IPS-18a (cell line): Measurements from ENCODE around the gene SIPA1L3.
"Not testable (repeated sequence)": the region's sequence is repeated elsewhere in the genome, so short reads cannot be mapped to it uniquely, and the experiment has no call there.

ENCODE experiments used
- H3K27ac ChIP-seq: one replicate; pipeline ENCODE4 v1.5.1; 2013; ENCODE audit warnings: low read length
- H3K27me3 ChIP-seq: one replicate; pipeline ENCODE4 v1.6.1; 2013; ENCODE audit warnings: mild to moderate bottlenecking, low read length; ENCODE audit not compliant: control insufficient read depth, insufficient read depth
- H3K36me3 ChIP-seq: one replicate; pipeline ENCODE4 v1.6.1; 2013; ENCODE audit warnings: low read depth, low read length; ENCODE audit not compliant: control insufficient read depth
- H3K4me1 ChIP-seq: one replicate; pipeline ENCODE4 v1.6.1; 2013; ENCODE audit warnings: low read depth, low read length; ENCODE audit not compliant: control insufficient read depth
- H3K4me3 ChIP-seq: one replicate; pipeline ENCODE4 v1.5.1; 2013; ENCODE audit warnings: low read length
- H3K9ac ChIP-seq: one replicate; pipeline ENCODE4 v1.6.1; 2013; ENCODE audit warnings: mild to moderate bottlenecking, low read length, moderate library complexity
- H3K9me3 ChIP-seq: one replicate; pipeline ENCODE4 v1.6.1; 2013; ENCODE audit warnings: low read depth, low read length; ENCODE audit not compliant: control insufficient read depth

The SIPA1L3 gene

DNA sequence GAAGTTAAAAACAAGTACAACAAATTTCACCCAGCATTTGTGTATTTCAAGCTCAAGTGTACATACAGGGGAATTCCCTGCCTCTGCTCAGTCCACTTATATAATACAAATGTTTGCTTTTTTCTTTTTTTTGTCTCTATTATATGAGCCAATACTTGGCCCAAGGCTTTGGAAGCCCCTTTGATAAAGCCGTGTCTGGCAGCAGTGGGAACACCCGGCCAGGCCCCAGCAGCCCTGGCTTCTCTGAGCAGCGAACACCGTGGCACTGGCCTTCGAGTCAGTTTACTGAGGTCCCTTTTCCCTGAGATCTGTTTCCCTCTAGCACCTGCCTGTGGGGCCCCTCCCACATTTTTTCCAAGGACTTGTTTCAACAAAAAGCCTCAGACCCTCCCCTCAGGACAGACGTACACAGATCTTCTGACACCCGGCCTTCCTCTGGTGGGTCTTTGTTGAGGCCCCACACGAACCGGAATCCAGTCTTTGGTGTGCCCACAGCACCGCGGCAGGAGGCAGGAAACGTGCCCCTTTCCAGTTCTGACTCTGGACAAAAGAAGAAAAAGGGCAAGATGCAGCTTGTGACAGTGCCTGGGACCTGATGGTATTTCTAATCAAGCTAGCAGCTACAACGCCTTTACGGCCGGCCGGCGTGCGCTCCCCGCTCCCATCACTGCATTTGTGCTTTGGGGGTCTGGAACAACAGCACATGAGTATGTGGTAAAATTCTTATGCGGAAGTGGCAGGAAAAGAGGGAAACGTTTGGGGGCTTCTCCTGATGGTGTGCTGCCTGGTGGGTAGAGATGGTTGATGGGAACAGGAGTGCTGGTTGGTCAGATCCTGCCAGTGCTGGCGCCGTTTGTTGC, 13.8 kb downstream of the SIPA1L3 start:
- no peak overlapping the region for H3K4me3 ChIP-seq
- H3K9ac ChIP-seq: no peak overlapping the region
- H3K4me1 ChIP-seq: no peaks in the 10 kb centered on the region
- H3K36me3 ChIP-seq: no peaks in the 10 kb centered on the region
- no peak overlapping the region for H3K27ac ChIP-seq
- no peaks in the 10 kb centered on the region for H3K27me3 ChIP-seq
- no peaks in the 10 kb centered on the region for H3K9me3 ChIP-seq

DNA sequence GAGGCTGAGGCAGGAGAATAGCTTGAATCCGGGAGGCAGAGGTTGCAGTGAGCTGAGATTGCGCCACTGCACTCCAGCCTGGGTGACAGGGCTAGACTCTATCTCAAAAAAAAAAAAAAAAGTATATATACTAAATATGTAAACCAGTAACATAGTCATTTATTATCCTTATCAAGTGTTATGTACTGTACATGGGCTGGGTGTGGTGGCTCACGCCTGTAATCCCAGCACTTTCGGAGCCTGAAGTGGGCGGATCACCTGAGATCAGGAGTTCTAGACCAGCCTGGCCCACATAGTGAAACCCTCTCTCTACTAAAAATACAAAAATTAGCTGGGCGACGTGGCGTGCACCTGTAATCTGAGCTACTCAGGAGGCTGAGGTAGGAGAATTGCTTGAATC, 17.6 kb downstream of the SIPA1L3 start:
- H3K27me3 ChIP-seq, H3K9ac ChIP-seq, H3K9me3 ChIP-seq, H3K4me3 ChIP-seq, H3K27ac ChIP-seq, H3K36me3 ChIP-seq: not testable (repeated sequence)
- peaks cover 14% of the 10 kb centered on the region for H3K4me1 ChIP-seq

DNA sequence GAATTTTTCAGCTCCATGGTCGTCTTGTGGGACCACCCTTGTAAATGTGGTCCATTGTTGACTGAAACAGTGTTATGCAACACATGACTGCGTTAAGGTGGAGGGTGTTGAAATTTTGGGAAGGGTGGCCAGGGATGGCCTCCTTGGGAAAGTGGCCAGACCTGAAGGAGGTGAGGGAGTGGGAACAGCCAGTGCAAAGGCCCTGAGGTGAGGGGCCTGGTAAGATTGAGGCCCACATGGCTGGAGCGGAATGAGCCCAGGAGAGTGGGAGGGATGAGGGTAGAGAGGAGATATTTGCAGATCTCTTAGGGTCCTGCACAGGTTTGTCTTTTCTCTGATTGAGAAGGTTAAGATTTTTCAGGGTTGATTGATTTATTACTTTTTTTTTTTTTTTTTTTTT, 18.2 kb downstream of the SIPA1L3 start:
- no peaks in the 10 kb centered on the region for H3K27me3 ChIP-seq
- H3K4me1 ChIP-seq: peaks cover 16% of the 10 kb centered on the region
- H3K4me3 ChIP-seq: no peak overlapping the region
- H3K36me3 ChIP-seq: no peaks in the 10 kb centered on the region
- no peaks in the 10 kb centered on the region for H3K9me3 ChIP-seq
- no peak overlapping the region for H3K9ac ChIP-seq
- H3K27ac ChIP-seq: no peak overlapping the region

DNA sequence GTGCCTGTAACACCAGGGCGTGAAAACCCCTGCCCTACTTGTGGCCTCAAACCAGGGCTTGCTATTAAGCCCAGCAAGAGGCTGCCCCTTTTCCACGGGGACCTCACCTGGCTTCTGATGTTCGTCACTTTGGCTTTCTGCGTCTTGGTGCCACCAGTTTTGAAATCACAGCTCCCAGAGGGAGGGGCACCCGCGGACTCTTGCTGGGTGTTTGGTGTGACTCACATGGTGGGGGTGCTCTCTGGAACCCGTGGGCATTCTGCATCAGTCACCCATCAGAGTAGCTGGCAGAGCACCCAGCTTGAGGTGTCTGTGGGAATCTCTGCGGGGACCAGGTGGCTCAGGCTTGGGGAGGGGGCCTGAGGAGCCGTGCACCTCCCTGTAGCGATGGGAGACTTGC, 19.2 kb downstream of the SIPA1L3 start:
- Histone ChIP-seq H3K9ac (no peak overlapping the region), H3K4me1 (peaks cover 19% of the 10 kb centered on the region), H3K9me3 (no peaks in the 10 kb centered on the region), H3K36me3 (no peaks in the 10 kb centered on the region), H3K4me3 (no peak overlapping the region), H3K27me3 (no peaks in the 10 kb centered on the region), H3K27ac (no peak overlapping the region)

DNA sequence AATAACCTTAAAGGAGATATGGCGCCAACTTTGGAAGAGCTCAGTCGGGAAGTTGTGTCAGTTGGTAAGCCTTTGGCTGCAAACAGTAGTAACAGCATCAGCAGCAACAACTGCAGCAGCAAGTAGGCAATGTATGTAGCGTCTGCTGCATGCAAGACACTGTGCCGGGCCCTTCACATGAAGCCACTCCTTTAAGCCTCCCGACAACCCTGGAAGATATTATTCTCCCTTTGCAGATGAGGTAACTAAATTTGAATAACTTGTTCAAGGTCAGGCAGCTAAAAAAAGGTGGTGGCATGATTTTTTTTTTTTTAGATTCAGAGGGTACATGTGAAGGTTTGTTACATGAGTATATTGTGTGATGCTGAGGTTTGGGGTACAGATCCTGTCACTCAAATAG, 19.7 kb downstream of the SIPA1L3 start:
- H3K4me3 ChIP-seq: no peak overlapping the region
- H3K9ac ChIP-seq: no peak overlapping the region

DNA sequence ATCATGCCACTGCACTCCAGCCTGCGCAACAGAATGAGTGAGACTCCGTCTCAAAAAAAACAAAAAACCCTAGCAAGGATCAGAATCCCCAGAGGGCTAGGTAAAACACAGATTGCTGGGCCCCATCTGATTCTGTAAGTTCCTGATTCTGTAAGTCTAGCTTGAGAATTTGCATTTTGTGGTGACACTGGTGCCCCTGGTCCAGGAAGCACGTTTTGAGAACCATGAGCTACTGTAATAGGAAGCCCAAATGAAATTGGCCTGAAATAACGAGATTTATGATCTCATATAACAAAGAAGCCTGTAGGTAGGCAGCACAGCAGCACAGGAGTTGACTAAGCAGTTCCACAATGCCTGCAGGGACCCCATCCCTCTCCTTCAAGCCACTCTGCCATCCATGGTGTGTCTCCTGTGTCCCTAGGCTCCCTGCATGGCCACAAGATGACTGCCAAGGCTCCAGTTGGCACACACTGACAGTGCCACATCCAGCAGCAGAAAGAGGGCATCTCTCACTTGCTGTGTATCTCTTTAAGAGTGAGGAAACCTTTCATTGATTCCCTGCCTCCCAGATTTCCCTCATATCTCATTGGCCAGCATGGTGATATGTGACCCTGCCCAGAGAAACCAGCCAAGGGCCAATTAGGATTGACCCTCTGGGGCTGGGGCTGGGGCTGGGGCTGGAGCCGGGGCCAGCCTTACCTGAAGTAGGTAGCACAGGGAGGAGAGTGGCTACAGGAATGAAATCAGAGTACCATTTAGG, 21.7 kb downstream of the SIPA1L3 start:
- Histone ChIP-seq H3K27me3 (no peaks in the 10 kb centered on the region), H3K36me3 (no peaks in the 10 kb centered on the region), H3K27ac (no peak overlapping the region), H3K4me3 (no peak overlapping the region), H3K9me3 (no peaks in the 10 kb centered on the region), H3K4me1 (peaks cover 38% of the 10 kb centered on the region), H3K9ac (no peak overlapping the region)

More for the DNA sequence above, 19.7 kb downstream of the SIPA1L3 start:
- Histone ChIP-seq H3K27ac (no peak overlapping the region), H3K36me3 (no peaks in the 10 kb centered on the region), H3K27me3 (no peaks in the 10 kb centered on the region), H3K4me1 (peaks cover 20% of the 10 kb centered on the region), H3K9me3 (no peaks in the 10 kb centered on the region)

DNA sequence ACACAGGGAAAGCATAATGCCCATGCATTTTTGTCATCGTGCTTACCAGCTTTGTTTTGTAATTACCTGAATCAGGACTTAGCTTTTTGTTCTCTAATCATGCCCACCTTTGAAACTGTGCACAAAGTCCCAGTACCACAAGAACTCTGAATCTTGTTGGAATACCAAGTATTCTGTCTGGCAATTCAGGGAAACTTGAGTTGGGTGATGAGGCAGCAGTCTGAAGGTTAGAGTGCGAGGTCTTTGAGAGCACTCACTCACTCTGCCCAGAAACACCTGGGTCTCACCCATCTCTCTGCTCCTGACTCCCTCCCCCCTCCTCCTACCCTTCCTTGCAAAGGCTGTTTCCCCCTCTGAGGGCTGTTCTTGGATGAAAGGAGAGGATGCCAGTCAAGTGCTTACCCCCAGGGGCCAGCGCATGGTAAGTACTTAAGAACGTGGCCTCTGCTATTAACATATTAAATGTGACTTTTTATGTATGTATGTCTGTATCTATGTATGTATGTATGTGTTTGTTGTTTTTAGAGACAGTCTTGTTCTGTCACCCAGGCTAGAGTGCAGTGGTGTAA, 22.4 kb downstream of the SIPA1L3 start:
- Histone ChIP-seq H3K9ac (no peak overlapping the region), H3K4me1 (peaks cover 39% of the 10 kb centered on the region), H3K27me3 (no peaks in the 10 kb centered on the region), H3K27ac (no peak overlapping the region), H3K4me3 (no peak overlapping the region), H3K36me3 (no peaks in the 10 kb centered on the region), H3K9me3 (no peaks in the 10 kb centered on the region)

DNA sequence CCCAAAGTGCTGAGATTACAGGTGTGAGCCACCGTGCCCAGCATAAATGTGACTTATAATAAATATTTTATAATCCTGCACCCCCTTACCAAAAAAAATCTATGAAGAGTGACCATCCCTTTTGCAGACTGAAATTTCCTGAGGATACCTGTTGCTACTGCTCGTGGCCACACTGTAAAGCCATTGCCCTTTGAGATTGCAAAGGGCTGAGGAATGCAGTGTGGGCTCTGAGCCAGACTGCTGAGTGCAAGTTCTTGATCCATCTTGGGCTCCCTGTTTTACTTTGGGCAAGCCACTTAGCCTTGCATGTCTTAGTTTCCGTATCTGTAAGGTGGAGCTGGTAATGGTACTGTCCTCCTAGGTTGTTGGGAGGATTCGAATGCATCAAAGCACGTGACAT, 23.4 kb downstream of the SIPA1L3 start:
- H3K36me3 ChIP-seq: no peaks in the 10 kb centered on the region
- H3K9me3 ChIP-seq: no peaks in the 10 kb centered on the region
- H3K4me3 ChIP-seq: no peak overlapping the region
- H3K9ac ChIP-seq: no peak overlapping the region
- H3K27me3 ChIP-seq: no peaks in the 10 kb centered on the region
- H3K27ac ChIP-seq: no peak overlapping the region
- peaks cover 39% of the 10 kb centered on the region for H3K4me1 ChIP-seq

DNA sequence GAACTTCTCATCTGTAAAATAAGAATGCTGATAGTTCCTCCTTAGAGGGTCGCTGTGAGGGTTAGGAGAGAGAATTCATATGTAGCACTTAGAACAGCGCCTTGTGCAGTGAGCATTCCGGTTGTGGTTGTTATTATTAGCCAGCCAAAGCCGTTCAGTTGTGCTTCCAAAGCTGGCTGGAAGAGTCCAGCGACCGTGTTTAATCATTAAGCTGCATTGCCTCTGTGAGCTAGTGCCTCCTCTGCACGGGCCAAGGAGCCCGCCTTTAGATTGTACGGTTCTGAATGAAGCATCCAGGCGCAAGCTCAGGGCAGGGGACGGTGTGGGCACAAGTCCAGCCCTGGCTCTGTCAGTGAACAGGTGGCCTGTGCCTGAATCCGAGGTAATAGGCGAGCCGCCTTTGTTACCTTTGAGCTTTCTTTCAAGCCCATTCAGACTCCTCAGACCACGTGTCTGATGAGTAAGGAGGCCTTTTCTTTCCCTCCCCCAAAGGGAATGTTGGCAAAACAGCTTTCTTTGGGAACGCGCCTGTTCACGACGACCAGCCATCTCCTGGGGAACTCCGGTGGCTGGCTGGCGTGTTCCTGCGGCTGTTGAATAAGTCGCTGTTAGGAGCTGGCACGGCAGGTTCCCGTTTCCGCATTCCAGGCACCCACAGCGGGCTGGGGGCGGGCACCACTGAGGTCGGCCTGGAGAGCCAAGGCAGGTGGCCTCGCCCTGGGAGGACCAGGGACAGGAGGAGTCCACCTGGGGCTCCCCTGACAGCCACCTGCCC, 25.1 kb downstream of the SIPA1L3 start:
- peak overlapping the region; percentile 55 for H3K4me3 ChIP-seq
- peaks cover 39% of the 10 kb centered on the region for H3K4me1 ChIP-seq
- H3K9ac ChIP-seq: peak overlapping the region; percentile 80
- H3K27me3 ChIP-seq: no peaks in the 10 kb centered on the region
- H3K36me3 ChIP-seq: no peaks in the 10 kb centered on the region
- H3K27ac ChIP-seq: peak overlapping the region; percentile 95
- H3K9me3 ChIP-seq: peaks cover 3% of the 10 kb centered on the region

DNA sequence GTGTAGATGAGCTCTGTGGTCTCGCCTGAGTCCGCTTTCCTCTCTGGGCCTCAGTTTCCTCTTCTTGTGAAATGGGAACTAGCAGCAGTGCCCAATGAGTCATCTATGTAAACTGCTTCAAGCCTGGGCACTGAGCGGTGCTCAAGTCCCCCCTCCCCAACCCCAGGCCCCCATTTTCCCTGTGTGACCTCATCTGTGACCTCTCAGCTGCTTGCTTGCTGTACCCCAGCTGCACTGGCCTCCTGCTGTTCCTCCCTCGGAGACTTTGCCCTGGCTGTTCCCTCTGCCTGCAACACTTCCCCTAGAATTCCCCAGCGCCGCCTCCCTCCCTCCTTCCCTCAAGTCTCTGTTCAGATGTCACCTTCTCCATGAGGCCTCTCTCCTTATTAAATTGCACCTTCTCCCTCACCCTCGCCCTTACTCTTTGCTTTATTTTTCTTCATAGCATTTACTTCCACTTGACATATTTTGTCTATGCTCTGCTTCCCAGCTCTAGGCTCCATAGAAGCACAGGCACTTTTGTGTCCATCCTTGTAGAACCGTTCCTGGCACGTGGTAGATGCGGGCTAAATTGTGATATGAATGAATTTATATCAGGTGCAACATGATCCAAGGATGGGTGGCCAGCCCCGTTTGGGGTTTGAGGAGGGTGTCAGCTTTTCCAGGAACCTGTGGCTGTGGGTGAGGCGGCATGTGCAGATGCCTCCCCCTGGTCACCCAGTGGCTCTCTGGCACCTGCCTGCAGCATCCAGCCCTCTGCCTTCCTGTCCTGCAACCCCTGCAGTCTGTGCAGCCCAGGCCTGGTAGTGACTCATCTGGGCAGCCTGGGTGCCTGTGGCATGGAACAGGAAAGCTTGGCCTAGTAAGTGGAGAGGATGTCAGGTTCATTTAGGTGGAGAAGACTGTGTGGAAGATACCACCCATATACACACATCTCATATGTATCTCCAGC, 26.3 kb downstream of the SIPA1L3 start:
- H3K4me3 ChIP-seq: peak overlapping the region; percentile 55
- peak overlapping the region; percentile 80 for H3K9ac ChIP-seq
- peaks cover 3% of the 10 kb centered on the region for H3K9me3 ChIP-seq
- H3K4me1 ChIP-seq: peaks cover 35% of the 10 kb centered on the region
- no peaks in the 10 kb centered on the region for H3K27me3 ChIP-seq
- no peaks in the 10 kb centered on the region for H3K36me3 ChIP-seq
- H3K27ac ChIP-seq: peak overlapping the region; percentile 95
